Lower leg skin (tissue), 3 donors: ENCODE data around the gene AK5.

Experiments used
- CTCF ChIP-seq, 3 donors: fragments of 450-650 bp; IDR thresholded peaks; one replicate each; pipeline ENCODE4 v1.5.1; 2016; ENCODE audit warnings: antibody characterized with exemption in 3 of 3, mild to moderate bottlenecking in 3 of 3, moderate library complexity in 2 of 3
- POLR2A ChIP-seq, 2 donors: fragments of 450-650 bp; IDR thresholded peaks; one replicate each; pipeline ENCODE4 v1.6.1; 2016 to 2017; ENCODE audit warnings: antibody characterized with exemption in 2 of 2, mild to moderate bottlenecking in 1 of 2, moderate library complexity in 1 of 2

- TF ChIP-seq POLR2A (IDR thresholded peaks at IDR 0.05) (no peak), CTCF (IDR thresholded peaks at IDR 0.05) (no peak)
Observed at GRCh38 chr1:77504986-77505385, 223.2 kb downstream of the AK5 start.
